ENCODE results near the gene SIL1. TPM values are rescaled to one million over a fixed set of nuclear protein-coding genes. Genes with fewer than 3 reads are reported as not detected.
A peak's percentile ranks its signal among the peaks of the same experiment; 100 is the strongest.

The SIL1 gene
- total and polyA plus RNA-seq, 9 of the 15 experiments (the other 6 are each of a cell fraction or from before 2014, with no cell fraction given) = 1.3 to 30.5 (median 18.1) TPM

DNA sequence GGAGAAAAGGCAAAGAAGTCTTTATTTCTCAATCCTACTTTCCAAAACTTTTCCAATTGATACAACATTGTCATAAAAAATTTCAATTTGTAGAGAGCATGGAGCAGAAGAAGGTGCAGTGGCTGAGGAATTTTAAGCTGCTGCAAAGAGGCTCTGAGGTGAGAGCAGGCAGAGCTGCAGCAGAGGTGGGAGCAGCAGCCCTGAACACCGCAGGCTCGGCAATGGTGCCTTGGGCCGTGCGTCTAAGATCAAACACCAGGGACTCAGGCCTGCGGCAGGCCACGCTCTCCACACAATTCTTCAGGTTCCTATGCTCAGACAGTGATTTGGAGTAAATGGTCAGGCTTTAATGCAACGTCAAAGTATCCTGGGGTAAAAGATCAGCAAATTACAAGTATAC is 46.3 kb downstream of the SIL1 start:
- H3K4me3 ChIP-seq = no peak overlapping the region
- peaks cover 4% of the 10 kb centered on the region for H3K9me1 ChIP-seq (ENCODE audit: control insufficient read depth, insufficient read depth, low read length)
- ATAC-seq (no peak), DNase-seq (ENCODE audit: extremely low read depth in 1 of 4, low spot score in 3 of 4) (no peak), FAIRE-seq (no peak)
- H3K4me1 ChIP-seq (replicated peaks in 1 of 2; ENCODE audit: control insufficient read depth in 2 of 2, insufficient read depth in 2 of 2, low read length in 2 of 2) = peaks cover 19 to 22% of the 10 kb centered on the region in 2 experiments
- no peaks in the 10 kb centered on the region for H3K27me3 ChIP-seq (ENCODE audit: control insufficient read depth in 2 of 2, insufficient read depth in 2 of 2, low read length in 2 of 2)
- H4K20me1 ChIP-seq (replicated peaks; ENCODE audit: control insufficient read depth, insufficient read depth, low read length) = peaks cover 28% of the 10 kb centered on the region; the same call in 1 of the 2 replicates
- 84% methylated on average over 7 of the region's 7 CpGs for WGBS (ENCODE audit: insufficient coverage, low coverage, missing lambda C conversion rate)
- H3K27ac ChIP-seq (ENCODE audit: extremely low read depth, low read depth, low read length) = no peak overlapping the region
- no peak for TF ChIP-seq SIRT6 (IDR thresholded peaks at IDR 0.05; ENCODE audit: low read depth, low read length)
- TF ChIP-seq ZNF551 (CRISPR knock-in tag; IDR thresholded peaks at IDR 0.05) = no peak
- no peak for TF ChIP-seq MAFG (tag; conservative IDR thresholded peaks at IDR 0.05)
- no peak for TF ChIP-seq ZNF224 (CRISPR knock-in tag; IDR thresholded peaks at IDR 0.05)
- TF ChIP-seq ZNF124 (CRISPR knock-in tag; IDR thresholded peaks at IDR 0.05) = no peak
- TF ChIP-seq MTA2 (IDR thresholded peaks at IDR 0.05; ENCODE audit: low read depth) = no peak
- no peak for TF ChIP-seq ASH1L (IDR thresholded peaks at IDR 0.05; ENCODE audit: borderline replicate concordance, low read depth, partially characterized antibody)
- TF ChIP-seq ADNP (tag; IDR thresholded peaks at IDR 0.05) = no peak
- no peak for TF ChIP-seq NR2C2 (CRISPR knock-in tag; IDR thresholded peaks at IDR 0.05)
- no peak for TF ChIP-seq NR2C2 (tag; IDR thresholded peaks at IDR 0.05)
- no peak for TF ChIP-seq KLF16 (IDR thresholded peaks at IDR 0.05)
- no peak for TF ChIP-seq TCF7 (IDR thresholded peaks at IDR 0.05; ENCODE audit: borderline replicate concordance)
- TF ChIP-seq NFRKB (IDR thresholded peaks at IDR 0.05; ENCODE audit: low read depth) = no peak
- no peak for TF ChIP-seq SUPT5H (IDR thresholded peaks at IDR 0.05)
- TF ChIP-seq ZNF766 (CRISPR knock-in tag; conservative IDR thresholded peaks at IDR 0.05) = no peak
- TF ChIP-seq ZNF740 (CRISPR knock-in tag; IDR thresholded peaks at IDR 0.05) = no peak
- TF ChIP-seq ZNF740 (tag; IDR thresholded peaks at IDR 0.05) = no peak
- no peak for TF ChIP-seq NCOA4 (IDR thresholded peaks at IDR 0.05; ENCODE audit: partially characterized antibody)
- no peak for TF ChIP-seq RBM14 (IDR thresholded peaks at IDR 0.05; ENCODE audit: borderline replicate concordance, insufficient read depth, low read depth, low read length)
- H3K9ac ChIP-seq (ENCODE audit: insufficient read depth in 1 of 2, low read depth in 2 of 2, low read length in 2 of 2) = 0 out of 4 replicates have a peak overlapping the region, but pooled peaks of 1 of the 2 experiments have one; percentile 30
- in situ Hi-C loops (cut with MboI) (no loop called here), intact Hi-C loops (cut with micrococcal nuclease) (no loop called here)
- no peaks in the 10 kb centered on the region for H3K9me3 ChIP-seq (replicated peaks; ENCODE audit: control insufficient read depth, insufficient read depth, low read depth, low read length)
- ChIA-PET POLR2A (interaction anchor here (0.5 kb wide), 1 partner anchor 130 kb away, joined by 3 read pairs; no protein-coding TSS in a partner anchor), CTCF (ENCODE audit: low intra/inter-chr PET ratio) (no interaction called here)
- H3K79me2 ChIP-seq (ENCODE audit: control insufficient read depth, insufficient read depth, low read length) = no peaks in the 10 kb centered on the region
- no peaks in the 10 kb centered on the region for H3K36me3 ChIP-seq (ENCODE audit: control insufficient read depth, insufficient read depth, low read length)
- BruUV-seq (replicated peaks) = no TSS peak
- no peak overlapping the region for H3K4me2 ChIP-seq (ENCODE audit: insufficient read depth, low read length)
- H2AFZ ChIP-seq (ENCODE audit: low read depth, low read length) = no peak overlapping the region
